T-helper 2 cell treated with Interferon-gamma antibody and Interleukin-4, amounts not matched to agents 100 ng/mL and 5 ng/mL, for 36 hours (primary cell): ENCODE data around the gene TBCCD1. TPM values are rescaled to one million over a fixed set of nuclear protein-coding genes. Genes with fewer than 3 reads are reported as not detected.

Experiments used
- intact Hi-C: fragments of 100-400 bp; cut with micrococcal nuclease; formaldehyde crosslinking; loops from one replicate; pipeline ENCODE4 v1.15.1; 2023
- total RNA-seq: library from RNA; stranded (reverse); gene quantifications from 2 replicates; pipeline ENCODE4 v1.2.3, GENCODE V29; 2022

The TBCCD1 gene, protein sequence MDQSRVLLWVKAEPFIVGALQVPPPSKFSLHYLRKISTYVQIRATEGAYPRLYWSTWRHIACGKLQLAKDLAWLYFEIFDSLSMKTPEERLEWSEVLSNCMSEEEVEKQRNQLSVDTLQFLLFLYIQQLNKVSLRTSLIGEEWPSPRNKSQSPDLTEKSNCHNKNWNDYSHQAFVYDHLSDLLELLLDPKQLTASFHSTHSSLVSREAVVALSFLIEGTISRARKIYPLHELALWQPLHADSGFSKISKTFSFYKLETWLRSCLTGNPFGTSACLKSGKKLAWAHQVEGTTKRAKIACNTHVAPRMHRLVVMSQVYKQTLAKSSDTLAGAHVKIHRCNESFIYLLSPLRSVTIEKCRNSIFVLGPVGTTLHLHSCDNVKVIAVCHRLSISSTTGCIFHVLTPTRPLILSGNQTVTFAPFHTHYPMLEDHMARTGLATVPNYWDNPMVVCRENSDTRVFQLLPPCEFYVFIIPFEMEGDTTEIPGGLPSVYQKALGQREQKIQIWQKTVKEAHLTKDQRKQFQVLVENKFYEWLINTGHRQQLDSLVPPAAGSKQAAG
- 16.0 and 17.7 TPM in 2 replicates for total RNA-seq

- intact Hi-C loops: loop anchor here (1.0 to 10.0 kb wide), 3 partner anchors 50 to 629 kb away; partner anchors contain the start of gene TRA2B
Observed at GRCh38 chr3:186567072-186567921, at the start of gene TBCCD1. TBCCD1 (minus strand) TSS chr3:186567339; CDS start chr3:186564329, 3,010 bp downstream.

DNA sequence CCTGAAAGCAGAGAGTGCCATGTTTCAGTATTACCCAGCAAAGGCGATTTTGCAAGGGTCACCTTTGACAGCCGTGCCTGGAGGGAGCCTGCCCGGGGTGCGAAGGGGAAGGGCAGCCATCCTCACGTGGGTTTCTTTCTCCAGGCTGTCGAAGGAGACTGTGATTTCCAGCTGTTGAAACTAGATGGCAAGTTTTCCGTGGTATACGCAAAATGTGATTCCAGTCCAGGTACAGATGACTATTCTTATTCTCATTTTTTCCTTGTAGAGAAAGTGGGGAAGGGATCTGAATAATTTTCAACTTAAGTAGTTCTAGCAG lies 49.1 kb upstream of the TBCCD1 start:
- intact Hi-C loops: loop anchor here (5.0 to 10.0 kb wide), 4 partner anchors 49 to 549 kb away; partner anchors contain the start of genes RFC4 and TBCCD1

- intact Hi-C loops: loop anchor here (2.0 to 10.0 kb wide), 5 partner anchors 48 to 632 kb away; partner anchors contain the start of genes RFC4 and TBCCD1
Observed at GRCh38 chr3:186614597-186615483, 47.7 kb upstream of the TBCCD1 start.

DNA sequence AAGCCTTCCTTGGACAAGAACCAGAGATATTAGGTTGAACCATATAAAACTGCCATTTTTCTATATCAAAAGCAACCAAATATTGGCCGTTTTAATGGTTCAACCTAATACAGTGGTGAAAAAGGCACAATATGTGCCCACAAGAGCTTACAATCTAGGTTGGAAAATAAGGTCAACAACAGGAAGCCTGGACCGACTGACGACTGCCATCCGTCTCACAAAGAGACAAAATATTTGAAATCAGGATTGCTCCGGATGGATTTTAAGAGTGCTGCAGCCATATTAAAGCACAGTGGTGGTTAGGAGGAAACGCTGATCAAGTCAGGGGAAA lies 47.1 kb upstream of the TBCCD1 start:
- intact Hi-C loops: loop anchor here (2.0 to 10.0 kb wide), 3 partner anchors 359 to 631 kb away; no protein-coding TSS in a partner anchor

- intact Hi-C loops: loop anchor here (2.0 to 10.0 kb wide), 3 partner anchors 359 to 631 kb away; no protein-coding TSS in a partner anchor
Observed at GRCh38 chr3:186613637-186614265, 46.6 kb upstream of the TBCCD1 start.

DNA sequence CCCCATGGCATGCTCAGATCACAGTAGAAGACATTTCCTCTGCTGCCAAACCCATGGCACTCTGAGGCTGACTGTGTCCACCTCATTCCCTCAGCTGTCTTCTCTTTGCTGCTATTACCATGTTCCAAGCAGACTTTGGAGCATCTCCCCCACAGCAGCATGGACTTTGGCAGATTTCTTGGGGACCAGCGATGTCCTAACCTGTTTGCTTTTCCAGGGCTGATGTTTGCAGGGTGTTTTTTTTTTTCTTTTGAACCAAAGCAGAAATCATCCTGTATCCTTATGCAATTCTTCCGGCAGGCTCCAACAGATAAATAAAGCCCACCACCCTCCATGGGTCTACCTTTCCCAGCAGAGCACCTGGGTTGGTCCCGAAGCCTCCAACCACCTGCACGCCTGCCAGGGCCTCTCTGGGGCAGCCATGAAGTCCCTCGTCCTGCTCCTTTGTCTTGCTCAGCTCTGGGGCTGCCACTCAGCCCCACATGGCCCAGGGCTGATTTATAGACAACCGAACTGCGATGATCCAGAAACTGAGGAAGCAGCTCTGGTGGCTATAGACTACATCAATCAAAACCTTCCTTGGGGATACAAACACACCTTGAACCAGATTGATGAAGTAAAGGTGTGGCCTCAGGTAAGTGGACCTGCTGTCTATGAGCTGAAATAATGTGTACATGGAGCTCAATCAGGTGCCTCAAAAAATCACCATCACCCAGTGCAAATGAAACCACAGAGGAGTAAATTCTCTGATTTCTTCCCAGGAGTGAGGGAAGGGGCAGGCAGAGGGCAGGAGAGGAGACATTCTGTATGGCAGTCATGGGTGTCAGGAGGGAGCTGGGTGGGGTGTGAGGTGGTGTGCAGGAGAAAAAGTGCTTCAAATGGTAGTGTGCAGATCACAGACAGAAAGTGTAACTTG lies 45.8 kb upstream of the TBCCD1 start, which contains the start of gene AHSG:
TSS of gene AHSG (plus strand) at position 340 of the 916 bp plus-strand sequence. CDS start at position 422, 82 bp downstream.
- intact Hi-C loops: loop anchor here (10.0 kb wide), 2 partner anchors 358 to 552 kb away; no protein-coding TSS in a partner anchor

GRCh38 chr3:186612065-186612464 lies 44.9 kb upstream of the TBCCD1 start:
- intact Hi-C loops: loop anchor here (10.0 kb wide), 2 partner anchors 357 to 553 kb away; no protein-coding TSS in a partner anchor

GRCh38 chr3:186609247-186609868 lies 42.2 kb upstream of the TBCCD1 start:
- intact Hi-C loops: no loop called here

- intact Hi-C loops: no loop called here
Observed at GRCh38 chr3:186608624-186609215, 41.6 kb upstream of the TBCCD1 start.

GRCh38 chr3:186605561-186606545 lies 38.7 kb upstream of the TBCCD1 start:
- intact Hi-C loops: no loop called here

- intact Hi-C loops: no loop called here
Observed at GRCh38 chr3:186605078-186605477, 37.9 kb upstream of the TBCCD1 start.

- intact Hi-C loops: no loop called here
Observed at GRCh38 chr3:186603159-186603558, 36.0 kb upstream of the TBCCD1 start.

GRCh38 chr3:186600896-186601295 lies 33.8 kb upstream of the TBCCD1 start:
- intact Hi-C loops: no loop called here

DNA sequence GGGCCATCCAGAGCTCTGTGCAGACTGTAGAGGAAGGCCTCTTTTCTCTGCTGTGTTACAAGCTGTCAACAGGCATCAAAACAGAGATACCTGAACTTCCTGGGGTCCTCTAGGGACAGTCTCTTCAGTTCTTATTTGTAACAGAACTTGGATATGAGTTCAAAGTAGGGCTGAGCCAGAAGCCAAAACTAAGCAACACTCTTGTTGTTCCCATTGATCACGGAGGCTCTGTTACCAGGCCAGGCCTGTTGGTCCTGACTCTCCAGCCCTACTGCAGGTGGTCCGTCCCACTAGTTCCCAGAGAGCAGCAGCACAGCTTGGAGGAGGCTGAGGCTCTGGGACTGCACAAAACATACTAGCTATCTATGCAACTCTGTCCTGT lies 32.6 kb upstream of the TBCCD1 start:
- intact Hi-C loops: no loop called here

DNA sequence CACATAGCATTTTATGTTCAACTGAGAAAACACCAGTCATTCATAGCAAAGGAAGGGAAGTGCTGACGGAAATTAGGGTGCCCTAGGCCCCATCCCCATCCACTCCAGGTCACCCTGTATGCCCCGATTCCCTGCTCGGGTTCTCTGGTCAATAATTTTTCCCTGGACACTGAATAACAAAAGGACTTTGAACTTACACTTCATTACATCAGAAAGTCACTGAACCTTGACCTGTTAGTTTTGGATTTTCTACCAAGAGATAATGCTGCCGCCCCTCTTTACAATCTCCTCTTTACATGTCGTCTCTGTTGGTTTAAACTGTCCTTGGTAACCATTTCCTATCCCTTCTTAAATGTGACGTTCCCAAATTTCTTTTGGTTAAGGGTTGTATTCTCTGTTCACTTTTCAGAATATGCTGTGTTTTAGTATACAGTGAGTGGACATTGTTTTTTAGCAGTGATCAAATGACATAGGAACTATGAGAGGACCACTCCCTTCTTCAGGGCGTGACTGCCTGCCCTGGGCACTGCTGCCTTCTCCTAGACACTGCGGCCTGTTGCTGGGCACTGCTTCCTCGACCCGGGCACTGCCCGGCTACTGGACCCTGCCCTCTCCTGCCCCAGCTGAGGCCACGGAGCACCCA lies 32.1 kb upstream of the TBCCD1 start:
- intact Hi-C loops: no loop called here

DNA sequence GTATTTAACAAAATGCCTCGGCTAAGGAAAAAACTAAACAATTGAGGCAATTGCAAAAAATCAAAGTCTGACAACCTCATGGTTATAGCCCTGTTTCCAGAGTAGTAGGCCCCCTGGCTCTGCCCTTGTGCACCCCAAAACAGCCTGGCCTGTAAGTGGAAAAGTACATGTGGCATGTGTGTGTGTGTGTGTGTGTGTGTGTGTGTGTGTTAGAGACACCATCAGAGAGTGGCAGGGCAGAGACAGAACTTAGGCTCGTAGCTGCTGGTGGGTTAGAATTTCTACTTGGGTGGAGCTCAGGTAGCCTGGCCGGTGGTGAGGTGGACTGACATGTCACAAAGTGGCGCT lies 31.6 kb upstream of the TBCCD1 start:
- intact Hi-C loops: no loop called here
